Measurements from ENCODE around the gene AFF2. TPM values are rescaled to one million over a fixed set of nuclear protein-coding genes. Genes with fewer than 3 reads are reported as not detected.

Gene AFF2
- total and polyA plus RNA-seq, 10 donors = 0.04 to 26.6 (median 8.7) TPM

GRCh38 chrX:148784856-148785255 lies 284.4 kb downstream of the AFF2 start:
- H3K4me1 ChIP-seq = no peaks in the 10 kb centered on the region
- H3K27me3 ChIP-seq (replicated peaks in 1 of 7) = no peaks in the 10 kb centered on the region
- no peak for DNase-seq
- no peak overlapping the region for H3K27ac ChIP-seq
- no peak for TF ChIP-seq CTCF (IDR thresholded peaks at IDR 0.05 in 8 of 11, conservative IDR thresholded peaks at IDR 0.05 in 3 of 11)
- no peak for TF ChIP-seq POLR2AphosphoS5 (IDR thresholded peaks at IDR 0.05)
- TF ChIP-seq POLR2A (IDR thresholded peaks at IDR 0.05) = no peak
- H3K9me3 ChIP-seq = no peaks in the 10 kb centered on the region
- intact Hi-C loops (cut with DNase I; ENCODE audit: low total_unique reads) = no loop called here
- no peak overlapping the region for H3K4me3 ChIP-seq
- H3K36me3 ChIP-seq = no peaks in the 10 kb centered on the region
- WGBS, 5 donors = 72 to 84% (median 77%) methylated on average over 8 to 9 of the region's 9 CpGs

GRCh38 chrX:148785256-148785655 lies 284.8 kb downstream of the AFF2 start:
- Histone ChIP-seq H3K9me3 (no peaks in the 10 kb centered on the region), H3K27me3 (replicated peaks in 1 of 7) (no peaks in the 10 kb centered on the region), H3K4me3 (no peak overlapping the region), H3K36me3 (no peaks in the 10 kb centered on the region), H3K4me1 (no peaks in the 10 kb centered on the region), H3K27ac (no peak overlapping the region)
- 29 to 50% (median 40%) methylated on average over 1 of the region's 1 CpG for WGBS, 5 donors
- TF ChIP-seq POLR2AphosphoS5 (IDR thresholded peaks at IDR 0.05) (no peak), CTCF (IDR thresholded peaks at IDR 0.05 in 8 of 11, conservative IDR thresholded peaks at IDR 0.05 in 3 of 11) (no peak)
- no peak for DNase-seq
- intact Hi-C loops (cut with DNase I; ENCODE audit: low total_unique reads) = no loop called here

DNA sequence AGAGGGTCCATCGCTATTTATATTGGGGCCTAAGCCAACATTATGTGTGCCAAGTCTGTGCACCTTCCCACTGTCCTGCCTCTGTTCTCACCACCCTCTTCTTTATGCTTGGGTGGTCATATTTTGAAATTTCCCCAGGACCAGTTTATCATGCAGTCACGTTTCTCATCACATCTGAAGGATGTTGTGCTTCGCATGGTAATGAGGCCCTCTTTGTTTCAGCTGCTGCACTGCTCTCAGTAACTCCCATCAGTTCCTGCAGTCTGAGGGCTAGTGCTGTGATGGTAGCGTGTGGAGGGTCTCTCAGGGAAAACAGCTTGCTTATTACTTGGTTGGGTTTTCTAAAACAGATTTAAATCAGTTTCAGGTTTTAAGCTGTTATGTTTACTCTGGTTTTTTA lies 288.0 kb downstream of the AFF2 start:
- no peak overlapping the region for H3K27ac ChIP-seq
- no peaks in the 10 kb centered on the region for H3K27me3 ChIP-seq (replicated peaks in 1 of 7)
- H3K9me3 ChIP-seq = no peaks in the 10 kb centered on the region
- no peak overlapping the region for H3K4me3 ChIP-seq
- WGBS, 5 donors = 59 to 72% (median 68%) methylated on average over 4 of the region's 4 CpGs
- no peak for DNase-seq
- no peaks in the 10 kb centered on the region for H3K36me3 ChIP-seq
- TF ChIP-seq CTCF (IDR thresholded peaks at IDR 0.05 in 8 of 11, conservative IDR thresholded peaks at IDR 0.05 in 3 of 11) (no peak), POLR2AphosphoS5 (IDR thresholded peaks at IDR 0.05) (no peak), POLR2A (IDR thresholded peaks at IDR 0.05) (no peak)
- H3K4me1 ChIP-seq = no peaks in the 10 kb centered on the region
- intact Hi-C loops (cut with DNase I; ENCODE audit: low total_unique reads) = no loop called here

- H3K27ac ChIP-seq = no peak overlapping the region
- H3K9me3 ChIP-seq = no peaks in the 10 kb centered on the region
- no peak overlapping the region for H3K4me3 ChIP-seq
- no peaks in the 10 kb centered on the region for H3K4me1 ChIP-seq
- no peak for TF ChIP-seq CTCF (IDR thresholded peaks at IDR 0.05 in 8 of 11, conservative IDR thresholded peaks at IDR 0.05 in 3 of 11)
- TF ChIP-seq POLR2A (IDR thresholded peaks at IDR 0.05) = no peak
- no peak for TF ChIP-seq POLR2AphosphoS5 (IDR thresholded peaks at IDR 0.05)
- no peaks in the 10 kb centered on the region for H3K27me3 ChIP-seq (replicated peaks in 1 of 7)
- H3K36me3 ChIP-seq = no peaks in the 10 kb centered on the region
- DNase-seq = no peak
- intact Hi-C loops (cut with DNase I; ENCODE audit: low total_unique reads) = no loop called here
These were observed 293.9 kb downstream of the AFF2 start for GRCh38 chrX:148794350-148794749.
